Measurements from ENCODE around the gene CCDC73.
"Not testable (repeated sequence)": the region's sequence is repeated elsewhere in the genome, so short reads cannot be mapped to it uniquely, and the experiment has no call there.

The CCDC73 gene

GRCh38 chr11:32792948-32793475 lies 1.4 kb downstream of the CCDC73 start:
- DNase-seq, result peak in 1 of 2 experiments; percentile 59

- DNase-seq, result no peak
Observed at GRCh38 chr11:32792111-32792947, 2.1 kb downstream of the CCDC73 start.

- DNase-seq, result no peak
Observed at GRCh38 chr11:32790916-32791315, 3.5 kb downstream of the CCDC73 start.

GRCh38 chr11:32786811-32787210 lies 7.7 kb downstream of the CCDC73 start:
- DNase-seq, result no peak

GRCh38 chr11:32785262-32785661 lies 9.2 kb downstream of the CCDC73 start:
- DNase-seq, result no peak

GRCh38 chr11:32781721-32782120 lies 12.7 kb downstream of the CCDC73 start:
- DNase-seq, result no peak

- DNase-seq, result not testable (repeated sequence)
Observed at GRCh38 chr11:32780839-32781238, 13.6 kb downstream of the CCDC73 start.

GRCh38 chr11:32779136-32779535 lies 15.3 kb downstream of the CCDC73 start:
- DNase-seq, result no peak

- DNase-seq, result no peak
Observed at GRCh38 chr11:32775908-32776307, 18.6 kb downstream of the CCDC73 start.

GRCh38 chr11:32774081-32774480 lies 20.4 kb downstream of the CCDC73 start:
- no peak for DNase-seq

GRCh38 chr11:32772731-32773130 lies 21.7 kb downstream of the CCDC73 start:
- no peak for DNase-seq

- not testable (repeated sequence) for DNase-seq
Observed at GRCh38 chr11:32761774-32762173, 32.7 kb downstream of the CCDC73 start.

- DNase-seq, result no peak
Observed at GRCh38 chr11:32758291-32758690, 36.2 kb downstream of the CCDC73 start.

- not testable (repeated sequence) for DNase-seq
Observed at GRCh38 chr11:32753181-32753580, 41.3 kb downstream of the CCDC73 start.

GRCh38 chr11:32752001-32752400 lies 42.5 kb downstream of the CCDC73 start:
- DNase-seq, result no peak

GRCh38 chr11:32751381-32751780 lies 43.1 kb downstream of the CCDC73 start:
- DNase-seq, result no peak

GRCh38 chr11:32729976-32730375 lies 64.5 kb downstream of the CCDC73 start:
- DNase-seq, result no peak

GRCh38 chr11:32723332-32723731 lies 71.1 kb downstream of the CCDC73 start:
- no peak for DNase-seq

GRCh38 chr11:32722255-32722654 lies 72.2 kb downstream of the CCDC73 start:
- no peak for DNase-seq

GRCh38 chr11:32713496-32713895 lies 81.0 kb downstream of the CCDC73 start:
- peak in 1 of 2 experiments; percentile 6 for DNase-seq

GRCh38 chr11:32708978-32709377 lies 85.5 kb downstream of the CCDC73 start:
- not testable (repeated sequence) for DNase-seq

GRCh38 chr11:32706985-32707741 lies 87.3 kb downstream of the CCDC73 start:
- DNase-seq, result no peak

- DNase-seq, result no peak
Observed at GRCh38 chr11:32705309-32706033, 89.0 kb downstream of the CCDC73 start.

Data from NCI-H524 (cell line).